CD4-positive, alpha-beta T cell treated with Interleukin-2 at 100 ng/mL for 4 hours (primary cell): ENCODE data around the gene P2RY11.

Source experiments
- DNase-seq: peaks from one replicate; pipeline ENCODE4 v3.0.0-alpha.2; 2020; ENCODE audit warnings: low spot score

Gene P2RY11

GRCh38 chr19:10093295-10094186, 18.0 kb upstream of the P2RY11 start:
- DNase-seq: no peak

- DNase-seq: no peak
These were observed 15.9 kb upstream of the P2RY11 start for GRCh38 chr19:10095622-10095947.

GRCh38 chr19:10095948-10096614, 15.4 kb upstream of the P2RY11 start:
- peak; percentile 92 for DNase-seq

- DNase-seq: no peak
These were observed 14.9 kb upstream of the P2RY11 start for GRCh38 chr19:10096615-10096963.

- no peak for DNase-seq
These were observed 11.2 kb upstream of the P2RY11 start for GRCh38 chr19:10100163-10100785.

- DNase-seq: no peak
These were observed 8.7 kb upstream of the P2RY11 start for GRCh38 chr19:10102787-10103236.

GRCh38 chr19:10104130-10104513, 7.4 kb upstream of the P2RY11 start:
- DNase-seq: no peak

GRCh38 chr19:10104665-10105508, 6.6 kb upstream of the P2RY11 start:
- DNase-seq: peak; percentile 92

GRCh38 chr19:10105509-10106099, 5.9 kb upstream of the P2RY11 start:
- peak; percentile 50 for DNase-seq

GRCh38 chr19:10106100-10106936, 5.2 kb upstream of the P2RY11 start, which contains the start of gene PPAN:
PPAN (plus strand) TSS chr19:10106362; CDS start chr19:10106395, 33 bp downstream.
- DNase-seq: peak; percentile 98

GRCh38 chr19:10107254-10107653, 4.2 kb upstream of the P2RY11 start:
- no peak for DNase-seq

GRCh38 chr19:10107817-10108367, 3.6 kb upstream of the P2RY11 start:
- no peak for DNase-seq

GRCh38 chr19:10109528-10109927, 2.0 kb upstream of the P2RY11 start:
- no peak for DNase-seq

GRCh38 chr19:10110076-10110971, 1.2 kb upstream of the P2RY11 start:
- no peak for DNase-seq

GRCh38 chr19:10110972-10111317, 548 bp upstream of the P2RY11 start:
- no peak for DNase-seq

- DNase-seq: peak; percentile 46
These were observed 706 bp downstream of the P2RY11 start for GRCh38 chr19:10112037-10112761.

GRCh38 chr19:10112895-10113591, 1.6 kb downstream of the P2RY11 start:
- DNase-seq: peak; percentile 72

- no peak for DNase-seq
These were observed 2.1 kb downstream of the P2RY11 start for GRCh38 chr19:10113592-10113963.
